T-helper 1 cell treated with Interleukin-12 subunit alpha and Interleukin-12 subunit beta and Interleukin-4 antibody, amounts not matched to agents 30 μg/mL and 1 μg/mL, for 36 hours (primary cell): ENCODE data around the gene CYSTM1.
"Not testable (repeated sequence)": the region's sequence is repeated elsewhere in the genome, so short reads cannot be mapped to it uniquely, and the experiment has no call there.

Source experiments
- H3K27ac Mint-ChIP-seq: one replicate; pipeline ENCODE4 v1.8.0; 2021; ENCODE audit warnings: mild to moderate bottlenecking, mixed read lengths
- H3K27me3 Mint-ChIP-seq: one replicate; pipeline ENCODE4 v1.8.0; 2021; ENCODE audit warnings: low read depth, mixed read lengths
- H3K36me3 Mint-ChIP-seq: one replicate; pipeline ENCODE4 v1.8.0; 2021; ENCODE audit warnings: low read depth, mixed read lengths
- H3K4me1 Mint-ChIP-seq: one replicate; pipeline ENCODE4 v1.8.0; 2021; ENCODE audit warnings: low read depth, mixed read lengths
- H3K4me3 Mint-ChIP-seq: one replicate; pipeline ENCODE4 v1.8.0; 2021; ENCODE audit warnings: mild to moderate bottlenecking, moderate library complexity, mixed read lengths
- H3K9me3 Mint-ChIP-seq: one replicate; pipeline ENCODE4 v1.8.0; 2021; ENCODE audit warnings: mixed read lengths

CYSTM1 gene

DNA sequence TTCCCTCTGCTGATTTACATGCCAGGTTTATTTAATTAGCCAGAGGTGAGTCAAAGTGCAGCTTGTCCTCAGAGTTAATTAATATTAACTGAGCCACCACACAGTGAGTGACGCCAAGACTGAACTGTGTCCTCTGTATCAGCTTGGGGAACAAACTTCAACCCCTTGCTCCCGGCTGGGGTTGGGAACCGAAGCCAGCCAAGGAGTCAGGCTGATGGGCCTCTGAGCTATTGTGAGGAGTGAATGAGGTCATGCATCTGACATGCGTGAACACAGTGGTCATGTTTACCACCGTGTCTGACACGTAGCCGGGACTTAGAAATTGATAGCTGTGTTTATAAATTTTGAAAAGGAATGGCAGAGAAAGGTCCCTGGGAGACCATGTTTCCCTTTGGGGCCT is 32.1 kb upstream of the CYSTM1 start:
- Mint-ChIP-seq H3K36me3 (no peaks in the 10 kb centered on the region), H3K4me1 (peaks cover 8% of the 10 kb centered on the region), H3K9me3 (no peaks in the 10 kb centered on the region), H3K27ac (no peak overlapping the region), H3K4me3 (no peak overlapping the region), H3K27me3 (peaks cover 38% of the 10 kb centered on the region)

DNA sequence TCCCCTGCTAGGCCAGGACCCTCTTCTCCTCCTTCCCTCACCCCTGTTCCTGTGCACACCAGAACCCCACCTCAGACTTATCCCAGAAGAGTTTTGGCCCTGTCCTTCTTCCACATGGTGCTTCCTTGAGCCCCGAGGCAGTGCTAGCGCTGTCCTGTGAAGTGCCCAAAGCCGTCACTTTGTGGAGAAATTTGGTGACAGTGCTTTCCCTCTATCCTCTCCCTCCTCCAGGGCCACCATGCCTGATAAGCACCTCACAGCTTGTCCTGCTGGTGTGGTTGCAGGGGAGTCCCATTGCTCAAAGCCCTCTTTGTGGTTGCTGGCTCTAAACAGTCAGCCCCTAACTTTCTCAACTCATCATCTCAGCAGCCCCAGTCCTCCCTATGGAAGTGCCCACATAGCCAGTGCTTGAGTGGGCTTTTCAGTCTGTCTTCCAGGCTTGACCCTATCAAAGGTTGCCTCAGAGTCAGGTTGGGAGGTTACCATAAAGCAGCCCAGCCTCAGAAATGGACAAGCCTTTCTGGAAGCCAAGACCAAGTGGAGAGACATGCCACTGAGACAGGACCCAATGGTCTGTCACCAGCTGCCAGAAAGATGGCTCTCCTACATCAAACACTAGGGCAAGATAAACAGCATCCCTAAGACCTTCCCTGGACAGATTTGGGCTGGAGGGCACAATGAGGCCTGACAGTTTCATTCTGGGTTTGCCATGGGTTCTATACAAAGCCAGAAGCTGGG is 31.3 kb upstream of the CYSTM1 start:
- H3K9me3 Mint-ChIP-seq, result no peaks in the 10 kb centered on the region
- no peaks in the 10 kb centered on the region for H3K36me3 Mint-ChIP-seq

DNA sequence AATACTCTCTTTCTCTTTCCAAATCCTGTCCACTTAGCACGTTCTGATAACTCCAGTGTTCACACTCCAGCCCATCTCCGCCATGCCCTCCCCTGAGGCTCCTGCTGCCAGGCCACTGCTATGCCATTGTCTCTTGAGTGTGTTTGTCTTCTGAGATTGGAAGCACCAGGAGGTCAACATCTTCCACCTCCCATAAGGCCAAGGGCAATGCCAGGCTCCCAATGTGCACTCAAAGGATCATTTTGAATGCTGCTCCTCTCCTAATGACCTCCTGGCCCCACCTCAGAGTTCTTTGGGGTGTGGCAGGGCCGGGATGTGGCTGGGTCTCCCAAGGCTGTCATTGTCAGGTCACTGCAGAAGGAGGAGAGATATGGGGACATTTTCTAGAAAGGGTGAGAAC is 29.7 kb upstream of the CYSTM1 start:
- Mint-ChIP-seq H3K36me3 (no peaks in the 10 kb centered on the region), H3K4me1 (peaks cover 8% of the 10 kb centered on the region), H3K27ac (no peak overlapping the region), H3K9me3 (no peaks in the 10 kb centered on the region), H3K27me3 (peaks cover 39% of the 10 kb centered on the region), H3K4me3 (peak overlapping the region; percentile 41)

More for the DNA sequence above, 31.3 kb upstream of the CYSTM1 start:
- H3K27ac Mint-ChIP-seq, result no peak overlapping the region
- peaks cover 8% of the 10 kb centered on the region for H3K4me1 Mint-ChIP-seq
- H3K27me3 Mint-ChIP-seq, result peaks cover 44% of the 10 kb centered on the region
- no peak overlapping the region for H3K4me3 Mint-ChIP-seq

DNA sequence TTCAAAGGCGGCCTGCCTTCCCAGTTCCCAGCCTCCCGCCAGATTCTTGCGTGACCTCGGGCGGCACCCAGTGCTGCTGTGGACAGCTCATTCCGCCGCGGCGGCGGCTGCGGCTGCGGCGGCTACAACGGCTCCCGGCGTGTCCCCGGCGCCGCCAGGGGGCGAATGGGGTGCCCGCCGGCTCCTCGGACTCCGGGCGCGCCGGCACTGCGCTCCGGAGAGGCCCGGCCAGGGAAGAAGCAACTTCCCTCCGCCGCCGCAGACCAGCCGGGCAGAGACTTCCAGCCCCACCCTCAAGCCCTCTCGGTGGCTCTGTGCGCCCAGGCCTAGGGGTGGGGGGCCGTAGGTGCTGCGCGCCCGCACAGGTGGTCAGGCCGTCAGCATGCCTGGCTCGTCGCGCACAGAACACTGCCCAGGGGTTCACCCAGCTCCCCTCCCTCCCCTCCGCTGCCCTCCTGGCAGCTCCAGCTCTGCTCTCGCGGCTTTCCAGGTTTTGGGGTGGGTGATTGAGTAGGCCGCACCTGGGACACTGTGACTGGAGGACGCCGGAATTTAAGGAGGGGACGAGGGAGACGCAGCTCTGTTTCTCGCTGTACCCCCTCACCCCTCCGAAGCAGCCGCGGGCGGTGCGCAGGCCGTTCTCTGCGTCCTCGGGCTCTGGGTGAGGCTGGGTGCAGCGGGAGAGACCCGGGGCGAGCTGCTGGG is 29.0 kb upstream of the CYSTM1 start:
- H3K27me3 Mint-ChIP-seq, result peaks cover 37% of the 10 kb centered on the region
- no peak overlapping the region for H3K27ac Mint-ChIP-seq
- no peaks in the 10 kb centered on the region for H3K9me3 Mint-ChIP-seq
- peaks cover 8% of the 10 kb centered on the region for H3K4me1 Mint-ChIP-seq
- H3K4me3 Mint-ChIP-seq, result peak overlapping the region; percentile 41
- H3K36me3 Mint-ChIP-seq, result no peaks in the 10 kb centered on the region

DNA sequence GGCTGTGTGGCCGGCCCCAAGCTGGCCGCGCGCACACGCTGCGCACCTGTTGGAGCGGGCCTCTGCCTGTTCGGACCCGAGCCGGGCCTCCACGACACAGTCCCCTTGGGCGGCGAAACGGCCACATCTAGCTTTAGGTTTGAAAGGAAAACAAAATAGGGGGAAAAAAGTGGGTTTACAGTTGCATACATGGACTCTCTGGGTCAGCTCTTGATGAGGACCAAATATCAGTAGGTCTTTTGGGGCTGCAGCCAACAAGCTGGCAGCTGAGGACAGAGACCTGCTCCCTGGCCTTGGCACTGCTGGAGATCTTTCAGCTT is 28.5 kb upstream of the CYSTM1 start:
- Mint-ChIP-seq H3K36me3 (no peaks in the 10 kb centered on the region), H3K4me3 (no peak overlapping the region), H3K27ac (no peak overlapping the region), H3K4me1 (peaks cover 8% of the 10 kb centered on the region), H3K27me3 (peaks cover 37% of the 10 kb centered on the region), H3K9me3 (no peaks in the 10 kb centered on the region)

DNA sequence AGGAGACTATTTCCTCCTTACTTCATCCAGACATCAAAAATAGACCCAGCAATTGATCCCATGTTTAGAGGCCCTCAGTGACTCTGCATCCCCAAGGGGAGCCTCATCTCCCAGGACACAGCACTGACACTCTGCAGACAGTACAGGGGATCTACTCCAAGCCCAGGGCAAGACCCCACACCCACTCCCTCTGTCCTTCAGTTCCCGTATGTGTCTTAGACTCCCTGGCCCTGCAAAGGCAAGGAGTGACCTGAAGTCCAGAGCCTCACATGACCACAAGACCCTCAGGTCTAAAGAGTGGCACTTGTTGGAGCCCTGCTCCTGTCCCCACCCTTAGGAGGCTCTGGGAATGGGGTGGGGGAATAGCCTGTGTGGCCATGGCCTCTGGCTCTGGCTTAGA is 27.5 kb upstream of the CYSTM1 start:
- Mint-ChIP-seq H3K27me3 (peaks cover 41% of the 10 kb centered on the region), H3K4me1 (peaks cover 11% of the 10 kb centered on the region), H3K27ac (no peak overlapping the region), H3K9me3 (no peaks in the 10 kb centered on the region), H3K4me3 (no peak overlapping the region), H3K36me3 (no peaks in the 10 kb centered on the region)

DNA sequence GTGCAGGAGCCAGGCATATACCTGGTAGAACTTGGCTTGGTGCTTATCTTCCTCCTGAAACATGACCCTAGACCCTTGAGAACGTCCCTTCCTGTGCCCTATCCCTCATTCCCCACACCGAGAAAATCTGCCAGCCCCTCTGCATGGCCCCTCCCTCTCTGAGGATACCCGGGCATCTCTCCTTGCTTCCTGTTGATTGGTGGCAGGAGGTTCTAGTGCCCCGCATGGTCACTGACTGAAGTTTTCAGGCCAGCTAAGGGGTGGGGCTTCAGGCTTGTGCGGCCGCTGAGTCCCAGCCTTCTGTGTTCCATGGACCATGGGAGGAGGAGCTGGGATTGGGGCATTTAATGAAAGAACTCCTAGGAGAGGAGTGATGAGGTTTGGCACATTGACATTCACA is 26.5 kb upstream of the CYSTM1 start:
- H3K36me3 Mint-ChIP-seq, result no peaks in the 10 kb centered on the region
- peaks cover 11% of the 10 kb centered on the region for H3K4me1 Mint-ChIP-seq
- H3K4me3 Mint-ChIP-seq, result no peak overlapping the region
- no peak overlapping the region for H3K27ac Mint-ChIP-seq
- H3K27me3 Mint-ChIP-seq, result peaks cover 41% of the 10 kb centered on the region
- H3K9me3 Mint-ChIP-seq, result no peaks in the 10 kb centered on the region

DNA sequence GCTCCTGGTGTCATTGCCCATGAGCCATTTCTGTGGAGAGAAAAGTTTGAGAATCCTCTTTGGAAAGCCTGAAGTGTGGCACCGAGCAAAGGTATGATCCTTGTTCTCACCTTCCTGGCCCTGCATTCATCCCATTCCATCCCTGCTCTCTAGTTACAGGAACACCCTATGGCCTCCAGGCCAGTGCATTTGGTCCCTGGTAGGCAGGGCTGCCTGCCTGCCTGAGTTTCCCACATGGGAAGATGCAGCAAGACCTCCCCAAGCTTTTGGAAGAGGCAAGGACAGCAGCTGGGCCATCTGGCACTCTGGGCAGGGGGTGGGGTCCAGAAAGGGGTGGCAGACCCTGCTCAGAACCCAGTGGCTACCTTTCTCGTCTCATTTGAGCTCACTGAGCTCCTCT is 24.8 kb upstream of the CYSTM1 start:
- no peaks in the 10 kb centered on the region for H3K36me3 Mint-ChIP-seq
- no peak overlapping the region for H3K27ac Mint-ChIP-seq
- no peaks in the 10 kb centered on the region for H3K9me3 Mint-ChIP-seq
- H3K27me3 Mint-ChIP-seq, result peaks cover 31% of the 10 kb centered on the region
- no peak overlapping the region for H3K4me3 Mint-ChIP-seq
- peaks cover 9% of the 10 kb centered on the region for H3K4me1 Mint-ChIP-seq

DNA sequence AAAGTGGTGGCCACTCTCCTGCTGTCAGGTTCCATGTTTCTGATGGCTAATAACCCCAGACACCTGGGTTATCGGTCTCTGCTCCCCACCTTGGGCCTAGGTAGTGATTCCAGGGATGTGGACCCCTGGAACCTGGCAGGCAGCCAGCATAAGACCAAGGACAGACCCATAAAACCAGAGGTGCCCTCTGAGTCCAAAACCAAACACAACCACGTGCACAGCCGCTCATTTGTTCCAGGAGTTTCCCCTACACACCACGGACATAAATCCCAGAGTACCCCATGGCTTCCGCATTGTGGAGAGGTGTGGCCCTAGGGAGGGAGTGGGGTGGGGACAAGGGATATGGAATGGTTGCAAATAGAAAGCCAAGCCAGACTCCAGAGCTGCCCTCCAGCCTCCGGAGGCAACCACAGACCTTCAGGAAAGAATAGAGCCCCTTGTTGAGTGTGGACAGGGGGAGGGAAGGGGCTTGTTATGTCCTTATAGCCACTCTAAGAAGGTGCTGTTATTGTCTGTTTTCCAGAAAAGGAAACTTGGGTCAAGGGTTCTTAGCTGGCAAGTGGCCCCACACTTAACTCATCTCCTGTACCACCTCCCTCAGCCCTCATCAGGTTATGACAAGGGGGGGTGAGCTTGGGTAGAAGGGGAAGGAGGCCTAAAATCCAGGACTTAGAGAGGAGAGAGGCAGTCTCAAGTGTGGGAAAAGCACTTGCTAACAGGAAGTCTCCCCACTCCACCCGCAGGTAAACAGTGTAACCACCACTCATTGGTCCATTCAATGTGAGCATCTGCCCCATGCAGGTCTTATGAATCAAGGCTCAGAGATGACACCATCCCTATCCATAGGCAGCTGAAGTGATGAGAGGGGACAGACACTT is 23.6 kb upstream of the CYSTM1 start:
- H3K9me3 Mint-ChIP-seq, result no peaks in the 10 kb centered on the region
- peaks cover 25% of the 10 kb centered on the region for H3K27me3 Mint-ChIP-seq
- H3K27ac Mint-ChIP-seq, result peak overlapping the region; percentile 21
- H3K36me3 Mint-ChIP-seq, result no peaks in the 10 kb centered on the region
- no peak overlapping the region for H3K4me3 Mint-ChIP-seq
- H3K4me1 Mint-ChIP-seq, result peaks cover 8% of the 10 kb centered on the region

DNA sequence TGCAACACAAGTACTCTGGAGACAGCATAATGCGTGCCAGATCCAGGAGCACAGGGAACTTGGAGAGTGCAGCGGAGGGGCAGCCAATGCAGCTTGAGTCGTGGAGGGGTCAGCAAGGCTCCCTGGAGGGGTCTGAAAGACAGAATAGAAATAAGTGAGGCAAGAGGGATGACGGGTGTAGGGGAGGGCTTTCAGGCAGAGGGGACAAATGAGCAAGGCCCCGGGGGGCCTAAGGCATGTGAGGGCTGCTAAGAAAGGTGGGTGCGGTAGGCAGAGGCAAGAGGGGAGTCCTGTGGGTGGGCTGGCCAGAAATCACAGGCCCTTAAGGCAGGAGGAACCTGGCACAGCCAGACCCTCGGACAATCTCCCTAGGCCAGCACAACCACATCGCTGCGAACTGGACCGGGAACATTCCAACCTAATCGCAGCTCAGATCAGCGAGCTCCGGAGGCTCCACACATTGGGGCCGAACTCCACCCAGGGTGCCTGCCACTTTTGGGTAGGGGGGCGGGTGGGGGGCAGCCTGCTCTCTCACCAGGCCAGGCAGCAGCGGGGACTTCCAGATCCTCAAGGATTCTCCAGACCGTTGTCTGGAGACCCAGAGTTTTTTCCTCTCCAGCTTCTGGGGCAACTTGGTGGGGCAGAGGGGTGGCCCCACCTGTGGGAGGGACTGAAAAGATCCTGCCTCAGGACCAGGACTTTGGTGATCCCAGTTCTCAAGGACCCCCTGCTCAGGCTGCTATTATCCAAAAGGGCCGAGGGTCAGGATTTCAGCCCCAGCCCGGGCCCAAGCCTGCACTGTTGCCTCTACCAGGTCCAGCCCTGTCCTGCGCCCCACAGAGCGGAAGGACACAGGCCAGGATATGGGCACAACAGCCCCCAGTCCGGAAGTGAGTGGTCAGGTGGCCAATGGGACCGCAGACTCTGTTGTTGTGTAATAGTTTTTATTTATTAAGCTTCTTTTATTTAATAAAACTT is 22.7 kb upstream of the CYSTM1 start:
- Mint-ChIP-seq H3K27ac (peak overlapping the region; percentile 21), H3K4me1 (peaks cover 8% of the 10 kb centered on the region), H3K27me3 (peaks cover 16% of the 10 kb centered on the region), H3K36me3 (no peaks in the 10 kb centered on the region), H3K4me3 (no peak overlapping the region), H3K9me3 (no peaks in the 10 kb centered on the region)

DNA sequence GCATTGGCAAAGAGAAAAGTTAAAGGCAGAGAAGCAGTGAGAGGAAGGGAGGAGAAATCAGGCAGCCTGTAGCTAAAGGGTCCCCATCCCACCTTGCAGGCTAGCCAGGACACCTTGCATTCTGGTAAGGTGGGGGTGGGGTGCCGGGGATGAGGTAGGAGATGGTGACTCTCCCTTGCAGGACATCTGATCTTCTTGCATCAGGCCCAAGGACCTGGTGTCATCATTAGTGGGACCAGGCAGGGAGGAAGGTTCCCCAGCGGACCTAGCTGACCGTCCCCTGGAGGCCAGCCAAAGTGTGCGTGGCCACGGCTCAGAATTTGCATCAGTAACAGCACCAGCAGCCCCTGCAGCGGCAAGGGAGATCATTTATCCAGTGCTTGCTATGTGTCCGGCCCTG is 21.7 kb upstream of the CYSTM1 start:
- Mint-ChIP-seq H3K4me3 (no peak overlapping the region), H3K27ac (no peak overlapping the region), H3K4me1 (peaks cover 8% of the 10 kb centered on the region), H3K9me3 (no peaks in the 10 kb centered on the region), H3K36me3 (no peaks in the 10 kb centered on the region), H3K27me3 (peaks cover 7% of the 10 kb centered on the region)

DNA sequence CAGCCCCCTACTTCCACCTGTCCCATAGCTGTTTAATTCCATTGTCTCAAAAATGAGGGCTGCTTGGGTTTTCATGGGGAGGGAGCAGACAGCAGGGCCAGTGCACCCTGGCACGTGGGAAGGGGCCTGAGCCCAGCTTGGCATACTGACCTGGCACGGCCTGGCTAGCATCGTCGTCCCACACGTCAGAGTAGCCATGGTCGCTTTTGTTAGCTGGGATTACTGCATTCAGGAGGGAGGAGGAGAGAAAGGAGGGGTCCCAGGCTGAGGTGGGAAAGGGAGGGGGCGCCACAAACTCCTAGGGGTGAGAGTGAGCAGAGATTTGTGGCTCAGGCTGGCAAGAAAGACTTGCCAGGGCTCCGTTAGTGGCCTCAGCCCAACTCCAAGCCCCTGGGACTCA is 21.1 kb upstream of the CYSTM1 start:
- Mint-ChIP-seq H3K4me1 (peaks cover 8% of the 10 kb centered on the region), H3K27me3 (peaks cover 3% of the 10 kb centered on the region), H3K27ac (no peak overlapping the region), H3K4me3 (no peak overlapping the region), H3K9me3 (no peaks in the 10 kb centered on the region), H3K36me3 (no peaks in the 10 kb centered on the region)

DNA sequence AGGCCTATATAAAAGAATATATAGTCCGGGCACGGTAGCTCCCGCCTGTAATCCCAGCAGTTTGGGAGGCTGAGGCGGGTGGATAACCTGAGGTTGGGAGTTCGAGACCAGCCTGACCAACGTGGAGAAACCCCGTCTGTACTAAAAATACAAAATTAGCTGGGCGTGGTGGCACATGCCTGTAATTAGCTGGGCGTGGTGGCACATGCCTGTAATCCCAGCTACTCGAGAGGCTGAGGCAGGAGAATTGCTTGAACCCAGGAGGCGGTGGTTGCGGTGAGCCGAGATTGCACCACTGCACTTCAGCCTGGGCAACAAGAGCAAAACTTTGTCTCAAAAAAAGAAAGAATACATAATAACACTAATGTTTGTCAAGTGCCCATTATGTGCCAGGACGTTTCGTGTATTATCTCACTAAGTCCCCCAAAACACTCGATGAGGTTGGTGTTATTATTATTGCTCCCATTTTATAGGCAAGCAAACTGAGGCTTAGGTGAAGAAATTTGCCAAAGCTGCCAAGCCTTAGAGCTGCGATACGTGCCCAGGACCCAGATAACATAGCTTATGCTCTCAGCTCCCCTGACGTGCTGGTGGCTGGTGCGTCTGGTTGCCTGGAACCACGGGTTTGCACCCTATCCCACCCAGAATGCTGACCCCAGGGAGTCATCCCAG is 20.1 kb upstream of the CYSTM1 start:
- not testable (repeated sequence) for H3K4me3 Mint-ChIP-seq, H3K36me3 Mint-ChIP-seq, H3K27ac Mint-ChIP-seq, H3K9me3 Mint-ChIP-seq, H3K27me3 Mint-ChIP-seq, H3K4me1 Mint-ChIP-seq
